ENCODE data around the gene GRIK1.

The GRIK1 gene

GRCh38 chr21:29827647-29828046 lies 112.1 kb downstream of the GRIK1 start:
- DNase-seq (ENCODE audit: low read depth) = no peak

- no peak for DNase-seq (ENCODE audit: low read depth)
Observed at GRCh38 chr21:29827236-29827635, 112.6 kb downstream of the GRIK1 start.

- DNase-seq (ENCODE audit: low read depth) = no peak
Observed at GRCh38 chr21:29826386-29826785, 113.4 kb downstream of the GRIK1 start.

GRCh38 chr21:29825936-29826335 lies 113.9 kb downstream of the GRIK1 start:
- no peak for DNase-seq (ENCODE audit: low read depth)

GRCh38 chr21:29825345-29825744 lies 114.5 kb downstream of the GRIK1 start:
- no peak for DNase-seq (ENCODE audit: low read depth)

- no peak for DNase-seq (ENCODE audit: low read depth)
Observed at GRCh38 chr21:29822064-29822463, 117.7 kb downstream of the GRIK1 start.

- no peak for DNase-seq (ENCODE audit: low read depth)
Observed at GRCh38 chr21:29821230-29821629, 118.6 kb downstream of the GRIK1 start.

- DNase-seq (ENCODE audit: low read depth) = no peak
Observed at GRCh38 chr21:29819675-29820326, 120.0 kb downstream of the GRIK1 start.

GRCh38 chr21:29818383-29818921 lies 121.3 kb downstream of the GRIK1 start:
- DNase-seq (ENCODE audit: low read depth) = no peak

- DNase-seq (ENCODE audit: low read depth) = no peak
Observed at GRCh38 chr21:29817450-29817849, 122.3 kb downstream of the GRIK1 start.

- no peak for DNase-seq (ENCODE audit: low read depth)
Observed at GRCh38 chr21:29812947-29813346, 126.8 kb downstream of the GRIK1 start.

GRCh38 chr21:29810871-29811270 lies 128.9 kb downstream of the GRIK1 start:
- no peak for DNase-seq (ENCODE audit: low read depth)

GRCh38 chr21:29808153-29808552 lies 131.6 kb downstream of the GRIK1 start:
- no peak for DNase-seq (ENCODE audit: low read depth)

GRCh38 chr21:29805105-29805504 lies 134.7 kb downstream of the GRIK1 start:
- DNase-seq (ENCODE audit: low read depth) = no peak

- DNase-seq (ENCODE audit: low read depth) = no peak
Observed at GRCh38 chr21:29803191-29803590, 136.6 kb downstream of the GRIK1 start.

GRCh38 chr21:29801122-29801521 lies 138.7 kb downstream of the GRIK1 start:
- DNase-seq (ENCODE audit: low read depth) = no peak

GRCh38 chr21:29800056-29800455 lies 139.7 kb downstream of the GRIK1 start:
- DNase-seq (ENCODE audit: low read depth) = no peak

- no peak for DNase-seq (ENCODE audit: low read depth)
Observed at GRCh38 chr21:29798840-29799239, 141.0 kb downstream of the GRIK1 start.

- no peak for DNase-seq (ENCODE audit: low read depth)
Observed at GRCh38 chr21:29797155-29797554, 142.6 kb downstream of the GRIK1 start.

GRCh38 chr21:29793712-29794111 lies 146.1 kb downstream of the GRIK1 start:
- DNase-seq (ENCODE audit: low read depth) = no peak

GRCh38 chr21:29789393-29789792 lies 150.4 kb downstream of the GRIK1 start:
- no peak for DNase-seq (ENCODE audit: low read depth)

- no peak for DNase-seq (ENCODE audit: low read depth)
Observed at GRCh38 chr21:29788752-29789151, 151.0 kb downstream of the GRIK1 start.

GRCh38 chr21:29787361-29787909 lies 152.4 kb downstream of the GRIK1 start:
- DNase-seq (ENCODE audit: low read depth) = no peak
